Vagina (tissue), 2 donors: ENCODE data around the gene CCR9. TPM values are rescaled to one million over a fixed set of nuclear protein-coding genes. Genes with fewer than 3 reads are reported as not detected.

ENCODE experiments used
- DNase-seq, 2 donors: peaks; one replicate each; pipeline ENCODE4 v3.0.0-alpha.2; 2017; ENCODE audit errors: extremely low spot score in 2 of 2
- H3K27ac ChIP-seq: fragments of 200-600 bp; sonication (generic); one replicate; pipeline ENCODE4 v1.5.1; 2019
- H3K27me3 ChIP-seq: fragments of 200-600 bp; sonication (generic); one replicate; pipeline ENCODE4 v1.5.1; 2019
- H3K36me3 ChIP-seq, 2 donors: fragments of 200-600 bp; sonication (generic); one replicate each; pipeline ENCODE4 v1.5.1; 2017 to 2019
- H3K4me1 ChIP-seq: fragments of 200-600 bp; sonication (generic); one replicate; pipeline ENCODE4 v1.5.1; 2019
- H3K4me3 ChIP-seq, 2 donors: fragments of 200-600 bp; sonication (generic); 1 replicate in 1 of 2; 2 replicates in 1 of 2; pipeline ENCODE4 v1.5.1; 2016 to 2019
- H3K9me3 ChIP-seq: fragments of 200-600 bp; sonication (generic); one replicate; pipeline ENCODE4 v1.5.1; 2019
- POLR2A ChIP-seq, 2 donors: fragments of 450-650 bp; IDR thresholded peaks; one replicate each; pipeline ENCODE4 v1.6.1; 2017; ENCODE audit warnings: antibody characterized with exemption in 2 of 2, mild to moderate bottlenecking in 2 of 2, moderate library complexity in 2 of 2
- POLR2AphosphoS5 ChIP-seq, 2 donors: sonication (generic); formaldehyde crosslinking; IDR thresholded peaks; one replicate each; pipeline ENCODE4 v1.9.0; 2017; ENCODE audit warnings: antibody characterized with exemption in 2 of 2, mild to moderate bottlenecking in 2 of 2, low read depth in 1 of 2; ENCODE audit not compliant: insufficient read depth in 1 of 2
- intact Hi-C: fragments of 100-400 bp; cut with DNase I; formaldehyde crosslinking; loops from one replicate; pipeline ENCODE4 v1.15.1; 2023
- total RNA-seq: library from RNA; depleted of rRNA; stranded (reverse); fragments of >200 nt; gene quantifications from one replicate; pipeline ENCODE4 v1.2.3, GENCODE V29; 2016
- TF ChIP-seq, protein P1 (sequence below), 3 experiments: fragments of 450-650 bp in 2 of 3; fragments of 200-600 bp in 1 of 3; sonication (generic) in 1 of 3; IDR thresholded peaks; one replicate each; pipeline ENCODE4 v1.5.1; 2017 to 2019; ENCODE audit warnings: antibody characterized with exemption in 3 of 3, mild to moderate bottlenecking in 2 of 3, moderate library complexity in 2 of 3

Gene CCR9
- total RNA-seq, 1 donor from 2014 or later: not detected

DNA sequence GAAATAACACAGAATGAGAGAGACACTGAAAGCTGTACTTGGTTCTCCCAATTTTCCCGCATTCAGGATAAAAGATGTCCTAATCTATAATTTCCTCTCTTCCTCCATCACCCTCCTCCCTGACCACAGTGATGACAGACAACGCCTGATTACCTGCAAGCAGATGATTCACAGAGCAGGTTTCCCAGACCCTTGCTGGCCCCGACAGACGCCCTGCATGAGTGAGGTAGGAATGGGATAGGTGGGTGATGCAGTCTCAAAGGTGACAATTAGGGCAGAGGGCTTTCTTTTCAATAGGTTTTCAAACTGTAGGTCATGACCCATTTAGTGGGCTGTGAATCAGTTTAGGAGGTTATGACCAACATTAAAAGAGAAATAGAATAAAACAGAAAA, 51.7 kb downstream of the CCR9 start:
- no peaks in the 10 kb centered on the region for H3K9me3 ChIP-seq
- H3K36me3 ChIP-seq: peaks cover 0 to 34% of the 10 kb centered on the region in 2 donors
- H3K4me3 ChIP-seq: no peak overlapping the region
- DNase-seq: no peak
- intact Hi-C loops: loop anchor here (5.0 kb wide), 1 partner anchor 139 kb away; no protein-coding TSS in a partner anchor
- H3K27me3 ChIP-seq: no peaks in the 10 kb centered on the region
- no peak for TF ChIP-seq POLR2AphosphoS5 (IDR thresholded peaks at IDR 0.05; ENCODE audit: insufficient read depth in 1 of 2, low read depth in 1 of 2)
- TF ChIP-seq, protein P1, sequence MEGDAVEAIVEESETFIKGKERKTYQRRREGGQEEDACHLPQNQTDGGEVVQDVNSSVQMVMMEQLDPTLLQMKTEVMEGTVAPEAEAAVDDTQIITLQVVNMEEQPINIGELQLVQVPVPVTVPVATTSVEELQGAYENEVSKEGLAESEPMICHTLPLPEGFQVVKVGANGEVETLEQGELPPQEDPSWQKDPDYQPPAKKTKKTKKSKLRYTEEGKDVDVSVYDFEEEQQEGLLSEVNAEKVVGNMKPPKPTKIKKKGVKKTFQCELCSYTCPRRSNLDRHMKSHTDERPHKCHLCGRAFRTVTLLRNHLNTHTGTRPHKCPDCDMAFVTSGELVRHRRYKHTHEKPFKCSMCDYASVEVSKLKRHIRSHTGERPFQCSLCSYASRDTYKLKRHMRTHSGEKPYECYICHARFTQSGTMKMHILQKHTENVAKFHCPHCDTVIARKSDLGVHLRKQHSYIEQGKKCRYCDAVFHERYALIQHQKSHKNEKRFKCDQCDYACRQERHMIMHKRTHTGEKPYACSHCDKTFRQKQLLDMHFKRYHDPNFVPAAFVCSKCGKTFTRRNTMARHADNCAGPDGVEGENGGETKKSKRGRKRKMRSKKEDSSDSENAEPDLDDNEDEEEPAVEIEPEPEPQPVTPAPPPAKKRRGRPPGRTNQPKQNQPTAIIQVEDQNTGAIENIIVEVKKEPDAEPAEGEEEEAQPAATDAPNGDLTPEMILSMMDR (IDR thresholded peaks at IDR 0.05): no peak
- TF ChIP-seq POLR2A (IDR thresholded peaks at IDR 0.05): no peak
- no peak overlapping the region for H3K27ac ChIP-seq
- H3K4me1 ChIP-seq: peaks cover 12% of the 10 kb centered on the region

DNA sequence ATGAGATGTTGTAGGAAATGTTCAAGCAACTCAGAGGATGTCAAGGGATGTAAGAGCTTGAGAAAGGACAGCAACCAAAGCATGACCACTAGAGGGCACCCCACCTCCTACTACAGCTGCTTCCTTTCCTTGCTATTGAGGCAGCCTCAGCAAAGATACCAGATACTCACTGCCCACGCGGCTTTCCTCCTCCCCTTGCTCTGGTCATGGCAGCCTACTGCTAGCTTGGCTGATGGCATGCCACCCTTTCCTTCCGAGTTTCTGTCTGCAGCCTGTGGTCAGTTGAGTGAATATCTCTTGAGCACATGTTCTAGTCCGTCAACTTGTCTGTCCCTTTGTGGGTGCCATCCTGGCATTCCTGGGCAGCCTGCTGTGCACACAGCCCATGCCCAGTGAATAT, 52.5 kb downstream of the CCR9 start:
- no peak for DNase-seq
- peak overlapping the region; percentile 48 for H3K27ac ChIP-seq
- H3K9me3 ChIP-seq: no peaks in the 10 kb centered on the region
- peaks cover 0 to 34% of the 10 kb centered on the region in 2 donors for H3K36me3 ChIP-seq
- intact Hi-C loops: loop anchor here (5.0 kb wide), 1 partner anchor 138 kb away; no protein-coding TSS in a partner anchor
- no peak overlapping the region for H3K4me3 ChIP-seq
- no peaks in the 10 kb centered on the region for H3K27me3 ChIP-seq
- TF ChIP-seq, protein P1 (IDR thresholded peaks at IDR 0.05): peak; percentile 76 to 89 (median 89)
- TF ChIP-seq POLR2AphosphoS5 (IDR thresholded peaks at IDR 0.05; ENCODE audit: insufficient read depth in 1 of 2, low read depth in 1 of 2): no peak
- peaks cover 12% of the 10 kb centered on the region for H3K4me1 ChIP-seq

DNA sequence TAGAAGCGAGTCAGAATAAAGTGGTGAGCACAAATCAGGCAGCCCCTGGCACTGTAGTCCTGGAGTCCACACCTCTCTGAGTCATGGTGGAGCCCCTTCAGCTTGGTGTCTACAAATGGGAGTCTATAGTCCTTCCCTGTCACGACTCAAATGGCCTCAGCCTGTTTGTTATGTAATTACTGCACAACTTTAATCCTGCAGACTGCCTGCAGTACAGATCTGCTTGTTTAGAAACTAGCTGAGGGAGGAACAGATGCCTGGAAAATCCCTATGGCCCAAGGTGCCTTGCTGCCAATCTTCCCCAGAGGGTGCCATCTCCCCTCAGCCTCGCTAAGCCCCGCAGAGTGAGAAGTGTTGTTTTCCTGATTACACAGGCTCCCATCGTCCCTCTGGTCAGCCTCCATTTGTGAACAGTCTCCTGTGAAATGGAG, 53.0 kb downstream of the CCR9 start:
- intact Hi-C loops: loop anchor here (5.0 kb wide), 1 partner anchor 138 kb away; no protein-coding TSS in a partner anchor
- H3K4me3 ChIP-seq: no peak overlapping the region
- H3K4me1 ChIP-seq: peaks cover 12% of the 10 kb centered on the region
- H3K27me3 ChIP-seq: no peaks in the 10 kb centered on the region
- H3K27ac ChIP-seq: peak overlapping the region; percentile 48
- H3K9me3 ChIP-seq: no peaks in the 10 kb centered on the region
- TF ChIP-seq POLR2A (IDR thresholded peaks at IDR 0.05): no peak
- TF ChIP-seq POLR2AphosphoS5 (IDR thresholded peaks at IDR 0.05; ENCODE audit: insufficient read depth in 1 of 2, low read depth in 1 of 2): no peak
- TF ChIP-seq, protein P1 (IDR thresholded peaks at IDR 0.05): no peak
- peaks cover 0 to 30% of the 10 kb centered on the region in 2 donors for H3K36me3 ChIP-seq
- DNase-seq: no peak

DNA sequence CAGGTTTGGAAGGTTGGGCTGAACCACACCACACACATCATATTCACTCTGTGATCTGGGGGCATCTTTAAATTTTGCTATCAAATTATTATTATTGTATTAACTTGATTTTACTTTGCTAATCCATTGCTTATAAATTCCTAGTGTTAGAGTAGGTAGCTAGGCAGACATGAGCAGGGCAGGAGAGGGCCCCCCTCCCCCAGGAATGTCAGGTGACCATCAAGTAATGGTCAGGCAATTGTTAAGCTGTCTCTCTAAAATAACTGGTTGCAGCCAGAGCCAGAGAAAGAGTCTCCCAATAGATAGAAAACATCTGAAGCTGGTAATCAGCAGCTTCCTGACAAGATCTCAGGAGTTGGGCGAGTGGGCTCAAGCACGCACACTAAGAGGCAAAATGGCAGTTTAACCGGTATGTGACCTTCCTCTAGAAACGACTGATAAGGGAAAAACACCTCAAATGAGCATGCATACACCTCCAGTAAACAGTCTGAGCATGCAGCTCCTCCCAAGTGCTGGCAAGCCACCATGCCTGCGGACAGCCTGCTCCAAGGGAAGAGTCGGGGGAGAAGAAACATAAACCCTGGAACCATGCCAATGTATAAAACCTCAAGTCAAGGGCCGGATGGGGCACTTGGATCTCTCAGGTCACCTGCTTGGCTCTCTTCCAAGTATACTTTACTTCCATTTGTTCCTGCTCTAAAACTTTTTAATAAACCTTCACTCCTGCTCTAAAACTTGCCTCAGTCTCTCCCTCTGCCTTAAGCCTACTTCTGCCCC, 53.8 kb downstream of the CCR9 start:
- Histone ChIP-seq H3K4me1 (peaks cover 12% of the 10 kb centered on the region), H3K9me3 (no peaks in the 10 kb centered on the region), H3K36me3 (peaks cover 0 to 21% of the 10 kb centered on the region in 2 donors), H3K4me3 (no peak overlapping the region), H3K27me3 (no peaks in the 10 kb centered on the region), H3K27ac (peak overlapping the region; percentile 48)
- DNase-seq: no peak
- TF ChIP-seq POLR2AphosphoS5 (IDR thresholded peaks at IDR 0.05; ENCODE audit: insufficient read depth in 1 of 2, low read depth in 1 of 2) (no peak), POLR2A (IDR thresholded peaks at IDR 0.05) (no peak)
- TF ChIP-seq, protein P1 (IDR thresholded peaks at IDR 0.05): no peak
- intact Hi-C loops: no loop called here
